Measurements from ENCODE around the gene NXN. TPM values are rescaled to one million over a fixed set of nuclear protein-coding genes. Genes with fewer than 3 reads are reported as not detected.
"Not testable (repeated sequence)": the region's sequence is repeated elsewhere in the genome, so short reads cannot be mapped to it uniquely, and the experiment has no call there.

The NXN gene
- total RNA-seq, 1 donor from 2014 or later: 0.43 TPM

- intact Hi-C loops (cut with micrococcal nuclease): no loop called here
- no peak overlapping the region for H3K4me3 Mint-ChIP-seq (ENCODE audit: low read depth)
- no peak overlapping the region for H3K27ac Mint-ChIP-seq
- no peaks in the 10 kb centered on the region for H3K36me3 Mint-ChIP-seq (ENCODE audit: low read depth)
- H3K9me3 Mint-ChIP-seq: no peaks in the 10 kb centered on the region
- H3K27me3 Mint-ChIP-seq (ENCODE audit: low read depth): no peaks in the 10 kb centered on the region
- no peaks in the 10 kb centered on the region for H3K4me1 Mint-ChIP-seq (ENCODE audit: low read depth)
- no peak for DNase-seq (ENCODE audit: low spot score)
Observed at GRCh38 chr17:986322-986929, 6.8 kb upstream of the NXN start.

- peaks cover 6% of the 10 kb centered on the region for H3K4me1 Mint-ChIP-seq (ENCODE audit: low read depth)
- DNase-seq (ENCODE audit: low spot score): no peak
- intact Hi-C loops (cut with micrococcal nuclease): loop anchor here (5.0 kb wide), 2 partner anchors 107 to 572 kb away; a partner anchor contains a TSS
- H3K9me3 Mint-ChIP-seq: no peaks in the 10 kb centered on the region
- H3K27me3 Mint-ChIP-seq (ENCODE audit: low read depth): no peaks in the 10 kb centered on the region
- no peak overlapping the region for H3K4me3 Mint-ChIP-seq (ENCODE audit: low read depth)
- H3K27ac Mint-ChIP-seq: no peak overlapping the region
- no peaks in the 10 kb centered on the region for H3K36me3 Mint-ChIP-seq (ENCODE audit: low read depth)
Observed at GRCh38 chr17:983921-984320, 4.3 kb upstream of the NXN start.

- DNase-seq (ENCODE audit: low spot score): no peak
- Mint-ChIP-seq H3K27ac (no peak overlapping the region), H3K4me1 (ENCODE audit: low read depth) (peaks cover 11% of the 10 kb centered on the region), H3K9me3 (no peaks in the 10 kb centered on the region), H3K36me3 (ENCODE audit: low read depth) (no peaks in the 10 kb centered on the region), H3K27me3 (ENCODE audit: low read depth) (peaks cover 21% of the 10 kb centered on the region), H3K4me3 (ENCODE audit: low read depth) (no peak overlapping the region)
- intact Hi-C loops (cut with micrococcal nuclease): loop anchor here (1.0 to 5.0 kb wide), 4 partner anchors 15 to 569 kb away; a partner anchor contains a TSS
Observed at GRCh38 chr17:981292-981658, 1.7 kb upstream of the NXN start.

GRCh38 chr17:980406-981291, 1.1 kb upstream of the NXN start:
- Mint-ChIP-seq H3K4me3 (ENCODE audit: low read depth) (peak overlapping the region; percentile 78), H3K27ac (no peak overlapping the region), H3K27me3 (ENCODE audit: low read depth) (peaks cover 26% of the 10 kb centered on the region), H3K9me3 (no peaks in the 10 kb centered on the region), H3K36me3 (ENCODE audit: low read depth) (no peaks in the 10 kb centered on the region), H3K4me1 (ENCODE audit: low read depth) (peaks cover 11% of the 10 kb centered on the region)
- intact Hi-C loops (cut with micrococcal nuclease): loop anchor here (1.0 to 5.0 kb wide), 4 partner anchors 16 to 568 kb away; a partner anchor contains a TSS
- DNase-seq (ENCODE audit: low spot score): peak; percentile 74

- Mint-ChIP-seq H3K9me3 (no peaks in the 10 kb centered on the region), H3K27me3 (ENCODE audit: low read depth) (peaks cover 35% of the 10 kb centered on the region), H3K4me1 (ENCODE audit: low read depth) (peaks cover 11% of the 10 kb centered on the region), H3K4me3 (ENCODE audit: low read depth) (no peak overlapping the region), H3K27ac (no peak overlapping the region), H3K36me3 (ENCODE audit: low read depth) (no peaks in the 10 kb centered on the region)
- DNase-seq (ENCODE audit: low spot score): no peak
- intact Hi-C loops (cut with micrococcal nuclease): no loop called here
Observed at GRCh38 chr17:979212-979538, 401 bp downstream of the NXN start.

GRCh38 chr17:978103-979093, 1.2 kb downstream of the NXN start:
- intact Hi-C loops (cut with micrococcal nuclease): no loop called here
- H3K4me3 Mint-ChIP-seq (ENCODE audit: low read depth): peak overlapping the region; percentile 51
- no peak overlapping the region for H3K27ac Mint-ChIP-seq
- H3K27me3 Mint-ChIP-seq (ENCODE audit: low read depth): peaks cover 35% of the 10 kb centered on the region
- no peaks in the 10 kb centered on the region for H3K36me3 Mint-ChIP-seq (ENCODE audit: low read depth)
- no peaks in the 10 kb centered on the region for H3K9me3 Mint-ChIP-seq
- DNase-seq (ENCODE audit: low spot score): no peak
- peaks cover 11% of the 10 kb centered on the region for H3K4me1 Mint-ChIP-seq (ENCODE audit: low read depth)

- Mint-ChIP-seq H3K27ac (no peak overlapping the region), H3K9me3 (no peaks in the 10 kb centered on the region), H3K4me1 (ENCODE audit: low read depth) (peaks cover 11% of the 10 kb centered on the region), H3K36me3 (ENCODE audit: low read depth) (no peaks in the 10 kb centered on the region), H3K27me3 (ENCODE audit: low read depth) (peaks cover 35% of the 10 kb centered on the region), H3K4me3 (ENCODE audit: low read depth) (no peak overlapping the region)
- DNase-seq (ENCODE audit: low spot score): no peak
- intact Hi-C loops (cut with micrococcal nuclease): no loop called here
Observed at GRCh38 chr17:977166-977565, 2.4 kb downstream of the NXN start.

- no peak overlapping the region for H3K4me3 Mint-ChIP-seq (ENCODE audit: low read depth)
- no peaks in the 10 kb centered on the region for H3K36me3 Mint-ChIP-seq (ENCODE audit: low read depth)
- peaks cover 10% of the 10 kb centered on the region for H3K4me1 Mint-ChIP-seq (ENCODE audit: low read depth)
- intact Hi-C loops (cut with micrococcal nuclease): no loop called here
- no peaks in the 10 kb centered on the region for H3K9me3 Mint-ChIP-seq
- no peak for DNase-seq (ENCODE audit: low spot score)
- H3K27me3 Mint-ChIP-seq (ENCODE audit: low read depth): peaks cover 35% of the 10 kb centered on the region
- H3K27ac Mint-ChIP-seq: no peak overlapping the region
Observed at GRCh38 chr17:976312-976711, 3.3 kb downstream of the NXN start.

GRCh38 chr17:975371-975915, 4.1 kb downstream of the NXN start:
- no peak overlapping the region for H3K27ac Mint-ChIP-seq
- intact Hi-C loops (cut with micrococcal nuclease): no loop called here
- DNase-seq (ENCODE audit: low spot score): no peak
- H3K4me1 Mint-ChIP-seq (ENCODE audit: low read depth): peaks cover 5% of the 10 kb centered on the region
- no peaks in the 10 kb centered on the region for H3K9me3 Mint-ChIP-seq
- H3K27me3 Mint-ChIP-seq (ENCODE audit: low read depth): peaks cover 35% of the 10 kb centered on the region
- no peak overlapping the region for H3K4me3 Mint-ChIP-seq (ENCODE audit: low read depth)
- H3K36me3 Mint-ChIP-seq (ENCODE audit: low read depth): no peaks in the 10 kb centered on the region

GRCh38 chr17:974778-975177, 4.8 kb downstream of the NXN start:
- H3K27me3 Mint-ChIP-seq (ENCODE audit: low read depth): peaks cover 38% of the 10 kb centered on the region
- H3K4me1 Mint-ChIP-seq (ENCODE audit: low read depth); H3K36me3 Mint-ChIP-seq (ENCODE audit: low read depth); DNase-seq (ENCODE audit: low spot score); H3K27ac Mint-ChIP-seq; intact Hi-C loops (cut with micrococcal nuclease); H3K9me3 Mint-ChIP-seq; H3K4me3 Mint-ChIP-seq (ENCODE audit: low read depth): not testable (repeated sequence)

- H3K27ac Mint-ChIP-seq: no peak overlapping the region
- no peak for DNase-seq (ENCODE audit: low spot score)
- peaks cover 40% of the 10 kb centered on the region for H3K27me3 Mint-ChIP-seq (ENCODE audit: low read depth)
- peaks cover 2% of the 10 kb centered on the region for H3K4me1 Mint-ChIP-seq (ENCODE audit: low read depth)
- H3K9me3 Mint-ChIP-seq: no peaks in the 10 kb centered on the region
- H3K36me3 Mint-ChIP-seq (ENCODE audit: low read depth): no peaks in the 10 kb centered on the region
- intact Hi-C loops (cut with micrococcal nuclease): no loop called here
- H3K4me3 Mint-ChIP-seq (ENCODE audit: low read depth): no peak overlapping the region
Observed at GRCh38 chr17:973053-973452, 6.5 kb downstream of the NXN start.

- intact Hi-C loops (cut with micrococcal nuclease): not testable (repeated sequence)
Observed at GRCh38 chr17:971861-972260, 7.7 kb downstream of the NXN start.

More at GRCh38 chr17:971861-972260, 7.7 kb downstream of the NXN start:
- DNase-seq (ENCODE audit: low spot score); H3K4me3 Mint-ChIP-seq (ENCODE audit: low read depth); H3K36me3 Mint-ChIP-seq (ENCODE audit: low read depth); H3K4me1 Mint-ChIP-seq (ENCODE audit: low read depth); H3K9me3 Mint-ChIP-seq; H3K27ac Mint-ChIP-seq: not testable (repeated sequence)
- H3K27me3 Mint-ChIP-seq (ENCODE audit: low read depth): peaks cover 28% of the 10 kb centered on the region

All from activated T-helper 2 cell treated with anti-CD3 and anti-CD28 coated beads, Interferon-gamma antibody, Interleukin-2, Interleukin-4, amounts not matched to agents 10 μg/mL and 5 μg/mL and 100 μg/mL, durations not matched to agents 14 hours and 24 hours and 36 hours (primary cell).